GM18951 (cell line): ENCODE results near the gene MRRF.

Experiments used
- POLR2A ChIP-seq: IDR thresholded peaks from 4 replicates; pipeline ENCODE4 v1.6.1; 2011; ENCODE audit warnings: mild to moderate bottlenecking; ENCODE audit not compliant: insufficient read length, insufficient read depth; ENCODE audit errors: extremely low read depth
- in situ Hi-C: fragments of 300-500 bp; cut with MboI; formaldehyde crosslinking; loops from one replicate; pipeline ENCODE4 v1.12.0; 2022; ENCODE audit warnings: low sequenced_read_pairs, mixed read lengths, inconsistent platforms; ENCODE audit not compliant: unreplicated experiment

The MRRF gene

GRCh38 chr9:122222791-122223190 lies 41.9 kb upstream of the MRRF start:
- in situ Hi-C loops, result no loop called here
- no peak for TF ChIP-seq POLR2A

GRCh38 chr9:122223435-122223834 lies 41.2 kb upstream of the MRRF start:
- in situ Hi-C loops, result no loop called here
- no peak for TF ChIP-seq POLR2A

GRCh38 chr9:122225312-122226141 lies 39.2 kb upstream of the MRRF start:
- in situ Hi-C loops, result no loop called here

GRCh38 chr9:122226142-122226757 lies 38.4 kb upstream of the MRRF start:
- in situ Hi-C loops, result no loop called here
- TF ChIP-seq POLR2A, result no peak

More at GRCh38 chr9:122225312-122226141, 39.2 kb upstream of the MRRF start:
- no peak for TF ChIP-seq POLR2A

GRCh38 chr9:122226758-122227574 lies 37.7 kb upstream of the MRRF start:
- in situ Hi-C loops, result no loop called here
- TF ChIP-seq POLR2A, result no peak

- in situ Hi-C loops, result no loop called here
- TF ChIP-seq POLR2A, result no peak
Measured at GRCh38 chr9:122227575-122227900, 37.1 kb upstream of the MRRF start.

GRCh38 chr9:122228191-122228567 lies 36.5 kb upstream of the MRRF start:
- no peak for TF ChIP-seq POLR2A
- in situ Hi-C loops, result no loop called here

GRCh38 chr9:122228568-122229484 lies 35.9 kb upstream of the MRRF start, which contains the start of gene LHX6:
Gene LHX6 (minus strand): TSS chr9:122228957. CDS start chr9:122228740, 217 bp downstream.
- TF ChIP-seq POLR2A, result no peak
- in situ Hi-C loops, result no loop called here

GRCh38 chr9:122229485-122229837 lies 35.2 kb upstream of the MRRF start:
- in situ Hi-C loops, result no loop called here
- TF ChIP-seq POLR2A, result no peak

GRCh38 chr9:122232796-122233306 lies 31.8 kb upstream of the MRRF start:
- no peak for TF ChIP-seq POLR2A
- in situ Hi-C loops, result no loop called here

- TF ChIP-seq POLR2A, result no peak
- in situ Hi-C loops, result no loop called here
Measured at GRCh38 chr9:122234022-122234748, 30.5 kb upstream of the MRRF start.

GRCh38 chr9:122236681-122237080 lies 28.0 kb upstream of the MRRF start:
- in situ Hi-C loops, result no loop called here
- TF ChIP-seq POLR2A, result no peak

GRCh38 chr9:122239722-122240121 lies 25.0 kb upstream of the MRRF start:
- TF ChIP-seq POLR2A, result no peak
- in situ Hi-C loops, result no loop called here
